ENCODE data around the gene MMRN1.

DNA sequence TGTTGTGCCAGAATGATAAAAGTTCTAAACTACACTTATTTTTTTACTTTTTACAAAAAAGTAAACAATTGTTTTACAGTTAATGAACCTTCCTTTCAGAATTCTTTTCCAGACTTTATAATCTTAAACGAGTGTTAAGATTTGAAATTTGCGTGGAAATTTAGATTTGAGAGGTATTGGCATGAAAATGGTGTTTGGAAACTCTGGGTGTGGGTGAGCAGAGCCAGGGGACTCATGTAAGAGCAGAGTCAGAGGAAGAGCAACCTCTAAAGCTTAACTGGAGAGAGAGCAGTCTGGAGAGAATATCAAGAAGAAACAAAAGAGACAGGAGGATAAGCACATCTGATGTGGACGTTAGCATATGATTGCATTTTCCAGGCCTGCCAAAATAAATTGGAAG is 48.2 kb downstream of the MMRN1 start:
- TF ChIP-seq, protein P1, sequence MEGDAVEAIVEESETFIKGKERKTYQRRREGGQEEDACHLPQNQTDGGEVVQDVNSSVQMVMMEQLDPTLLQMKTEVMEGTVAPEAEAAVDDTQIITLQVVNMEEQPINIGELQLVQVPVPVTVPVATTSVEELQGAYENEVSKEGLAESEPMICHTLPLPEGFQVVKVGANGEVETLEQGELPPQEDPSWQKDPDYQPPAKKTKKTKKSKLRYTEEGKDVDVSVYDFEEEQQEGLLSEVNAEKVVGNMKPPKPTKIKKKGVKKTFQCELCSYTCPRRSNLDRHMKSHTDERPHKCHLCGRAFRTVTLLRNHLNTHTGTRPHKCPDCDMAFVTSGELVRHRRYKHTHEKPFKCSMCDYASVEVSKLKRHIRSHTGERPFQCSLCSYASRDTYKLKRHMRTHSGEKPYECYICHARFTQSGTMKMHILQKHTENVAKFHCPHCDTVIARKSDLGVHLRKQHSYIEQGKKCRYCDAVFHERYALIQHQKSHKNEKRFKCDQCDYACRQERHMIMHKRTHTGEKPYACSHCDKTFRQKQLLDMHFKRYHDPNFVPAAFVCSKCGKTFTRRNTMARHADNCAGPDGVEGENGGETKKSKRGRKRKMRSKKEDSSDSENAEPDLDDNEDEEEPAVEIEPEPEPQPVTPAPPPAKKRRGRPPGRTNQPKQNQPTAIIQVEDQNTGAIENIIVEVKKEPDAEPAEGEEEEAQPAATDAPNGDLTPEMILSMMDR (IDR thresholded peaks at IDR 0.05): no peak
- no peak for TF ChIP-seq POLR2A (IDR thresholded peaks at IDR 0.05)

Measured in lower leg skin (tissue), 3 donors.